ENCODE measurements around the gene DECR2.

DNA sequence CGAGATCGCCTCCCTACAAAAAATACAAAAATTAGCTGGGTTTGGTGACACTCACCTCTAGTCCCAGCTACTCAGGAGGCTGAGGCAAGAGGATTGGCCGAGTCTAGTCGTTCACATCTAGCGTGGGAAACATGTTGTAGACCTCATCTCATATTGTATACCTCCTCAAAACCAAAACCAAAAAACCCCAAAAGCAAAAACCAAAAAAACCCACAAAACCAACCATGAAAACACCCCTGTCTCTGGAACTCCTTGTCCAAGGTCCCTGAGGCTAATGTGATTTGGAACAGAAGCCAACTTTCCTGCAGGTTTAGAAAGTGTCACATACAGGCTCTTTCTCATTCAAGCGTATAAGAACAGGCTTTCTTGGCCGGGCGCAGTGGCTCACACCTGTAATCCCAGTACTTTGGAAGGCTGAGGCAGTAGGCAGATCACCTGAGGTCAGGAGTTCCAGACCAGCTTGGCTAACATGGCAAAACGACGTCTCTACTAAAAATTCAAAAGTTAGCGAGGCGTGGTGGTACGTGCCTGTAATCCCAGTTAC, 52.8 kb downstream of the DECR2 start:
- TF ChIP-seq EP300 (IDR thresholded peaks at IDR 0.05) (no peak), POLR2A (IDR thresholded peaks at IDR 0.05) (no peak)
- TF ChIP-seq, protein P1, sequence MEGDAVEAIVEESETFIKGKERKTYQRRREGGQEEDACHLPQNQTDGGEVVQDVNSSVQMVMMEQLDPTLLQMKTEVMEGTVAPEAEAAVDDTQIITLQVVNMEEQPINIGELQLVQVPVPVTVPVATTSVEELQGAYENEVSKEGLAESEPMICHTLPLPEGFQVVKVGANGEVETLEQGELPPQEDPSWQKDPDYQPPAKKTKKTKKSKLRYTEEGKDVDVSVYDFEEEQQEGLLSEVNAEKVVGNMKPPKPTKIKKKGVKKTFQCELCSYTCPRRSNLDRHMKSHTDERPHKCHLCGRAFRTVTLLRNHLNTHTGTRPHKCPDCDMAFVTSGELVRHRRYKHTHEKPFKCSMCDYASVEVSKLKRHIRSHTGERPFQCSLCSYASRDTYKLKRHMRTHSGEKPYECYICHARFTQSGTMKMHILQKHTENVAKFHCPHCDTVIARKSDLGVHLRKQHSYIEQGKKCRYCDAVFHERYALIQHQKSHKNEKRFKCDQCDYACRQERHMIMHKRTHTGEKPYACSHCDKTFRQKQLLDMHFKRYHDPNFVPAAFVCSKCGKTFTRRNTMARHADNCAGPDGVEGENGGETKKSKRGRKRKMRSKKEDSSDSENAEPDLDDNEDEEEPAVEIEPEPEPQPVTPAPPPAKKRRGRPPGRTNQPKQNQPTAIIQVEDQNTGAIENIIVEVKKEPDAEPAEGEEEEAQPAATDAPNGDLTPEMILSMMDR (IDR thresholded peaks at IDR 0.05) = no peak

Measured in stomach (tissue), 4 donors.